Measurements from ENCODE around the gene GRID1. TPM values are rescaled to one million over a fixed set of nuclear protein-coding genes. Genes with fewer than 3 reads are reported as not detected.

GRID1 gene
- total RNA-seq, 4 donors from 2014 or later: 17.2 to 28.1 (median 23.6) TPM

GRCh38 chr10:85608706-85609105, 757.9 kb downstream of the GRID1 start:
- 96 to 97% methylated on average over 3 of the region's 3 CpGs for WGBS, 2 donors
- no peak overlapping the region for H3K27ac ChIP-seq
- intact Hi-C loops (cut with DNase I): no loop called here
- H3K36me3 ChIP-seq: no peaks in the 10 kb centered on the region
- H3K4me3 ChIP-seq (replicated peaks in 1 of 3): no peak overlapping the region
- no peaks in the 10 kb centered on the region for H3K9me3 ChIP-seq
- DNase-seq: no peak
- TF ChIP-seq CTCF (IDR thresholded peaks at IDR 0.05): no peak
- TF ChIP-seq POLR2A (IDR thresholded peaks at IDR 0.05): no peak
- H3K4me1 ChIP-seq: peaks cover 0 to 9% of the 10 kb centered on the region in 2 donors
- H3K27me3 ChIP-seq: no peaks in the 10 kb centered on the region

GRCh38 chr10:85607043-85607695, 759.4 kb downstream of the GRID1 start:
- 94 to 96% methylated on average over 11 of the region's 11 CpGs for WGBS, 2 donors
- intact Hi-C loops (cut with DNase I): no loop called here
- H3K9me3 ChIP-seq: no peaks in the 10 kb centered on the region
- H3K4me1 ChIP-seq: peaks cover 0 to 3% of the 10 kb centered on the region in 2 donors
- DNase-seq: no peak
- TF ChIP-seq CTCF (IDR thresholded peaks at IDR 0.05) (no peak), POLR2A (IDR thresholded peaks at IDR 0.05) (no peak)
- H3K4me3 ChIP-seq (replicated peaks in 1 of 3): no peak overlapping the region
- H3K27ac ChIP-seq: no peak overlapping the region
- no peaks in the 10 kb centered on the region for H3K36me3 ChIP-seq
- no peaks in the 10 kb centered on the region for H3K27me3 ChIP-seq

- no peak for DNase-seq
- H3K36me3 ChIP-seq: no peaks in the 10 kb centered on the region
- 91% methylated on average over 5 of the region's 5 CpGs for WGBS, 2 donors
- H3K4me1 ChIP-seq: no peaks in the 10 kb centered on the region
- H3K4me3 ChIP-seq (replicated peaks in 1 of 3): no peak overlapping the region
- H3K27ac ChIP-seq: no peak overlapping the region
- TF ChIP-seq CTCF (IDR thresholded peaks at IDR 0.05) (no peak), POLR2A (IDR thresholded peaks at IDR 0.05) (no peak)
- H3K27me3 ChIP-seq: no peaks in the 10 kb centered on the region
- H3K9me3 ChIP-seq: no peaks in the 10 kb centered on the region
- intact Hi-C loops (cut with DNase I): no loop called here
Observed at GRCh38 chr10:85606401-85606800, 760.2 kb downstream of the GRID1 start.

GRCh38 chr10:85604884-85605283, 761.7 kb downstream of the GRID1 start:
- Histone ChIP-seq H3K4me3 (replicated peaks in 1 of 3) (no peak overlapping the region), H3K4me1 (no peaks in the 10 kb centered on the region), H3K36me3 (no peaks in the 10 kb centered on the region), H3K27me3 (no peaks in the 10 kb centered on the region), H3K9me3 (no peaks in the 10 kb centered on the region), H3K27ac (no peak overlapping the region)
- intact Hi-C loops (cut with DNase I): no loop called here
- WGBS, 2 donors: 94% methylated on average over 5 of the region's 5 CpGs
- no peak for DNase-seq
- TF ChIP-seq CTCF (IDR thresholded peaks at IDR 0.05): no peak
- no peak for TF ChIP-seq POLR2A (IDR thresholded peaks at IDR 0.05)

- no peaks in the 10 kb centered on the region for H3K27me3 ChIP-seq
- H3K4me1 ChIP-seq: peaks cover under 1 to 2% of the 10 kb centered on the region in 2 donors
- TF ChIP-seq POLR2A (IDR thresholded peaks at IDR 0.05) (no peak), CTCF (IDR thresholded peaks at IDR 0.05) (no peak)
- H3K9me3 ChIP-seq: no peaks in the 10 kb centered on the region
- no peak for DNase-seq
- intact Hi-C loops (cut with DNase I): no loop called here
- 86 to 87% methylated on average over 5 of the region's 5 CpGs for WGBS, 2 donors
- no peak overlapping the region for H3K4me3 ChIP-seq (replicated peaks in 1 of 3)
- no peak overlapping the region for H3K27ac ChIP-seq
- H3K36me3 ChIP-seq: no peaks in the 10 kb centered on the region
Observed at GRCh38 chr10:85604136-85604725, 762.4 kb downstream of the GRID1 start.

All from thyroid gland (tissue), 4 donors.